Fibroblast of skin of left biceps (primary cell): ENCODE results near the gene TNFRSF17.
"Not testable (repeated sequence)": the region's sequence is repeated elsewhere in the genome, so short reads cannot be mapped to it uniquely, and the experiment has no call there.

ENCODE experiments used
- DNase-seq, 2 experiments: peaks; one replicate each; pipeline ENCODE4 v3.0.0-alpha.2; 2013; ENCODE audit warnings: low read depth in 2 of 2

TNFRSF17 gene

DNA sequence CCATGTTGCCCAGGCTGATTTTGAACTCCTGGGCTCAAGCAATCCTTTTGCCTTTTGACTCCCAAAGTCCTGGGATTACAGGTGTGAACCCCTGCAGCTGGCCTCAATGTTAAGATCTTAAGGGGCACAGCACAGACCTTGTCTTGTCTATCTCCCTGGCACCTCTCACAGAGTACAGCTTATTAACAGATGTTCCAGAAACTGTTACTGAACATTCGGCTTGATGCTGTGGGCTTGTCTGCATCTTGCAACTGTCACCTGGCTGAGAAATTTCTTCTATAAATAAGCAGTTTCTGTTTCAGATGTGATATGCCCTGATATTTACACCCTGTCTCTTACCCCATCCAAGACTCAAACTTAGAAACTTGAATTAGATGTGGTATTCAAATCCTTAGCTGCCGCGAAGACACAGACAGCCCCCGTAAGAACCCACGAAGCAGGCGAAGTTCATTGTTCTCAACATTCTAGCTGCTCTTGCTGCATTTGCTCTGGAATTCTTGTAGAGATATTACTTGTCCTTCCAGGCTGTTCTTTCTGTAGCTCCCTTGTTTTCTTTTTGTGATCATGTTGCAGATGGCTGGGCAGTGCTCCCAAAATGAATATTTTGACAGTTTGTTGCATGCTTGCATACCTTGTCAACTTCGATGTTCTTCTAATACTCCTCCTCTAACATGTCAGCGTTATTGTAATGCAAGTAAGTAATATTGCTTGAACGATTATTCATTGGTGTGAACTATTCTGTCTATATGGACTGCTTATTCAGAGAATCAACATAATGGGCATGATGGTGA lies at the start of gene TNFRSF17:
TNFRSF17 (plus strand) TSS at position 450 of the 791 bp plus-strand sequence; CDS start at position 565, 115 bp downstream.
- DNase-seq, result no peak

- peak; percentile 94 to 96 for DNase-seq
Measured at GRCh38 chr16:11915644-11916523, 49.1 kb upstream of the TNFRSF17 start, which contains the start of gene GSPT1. GSPT1 (minus strand) TSS chr16:11915956; CDS start chr16:11915720, 236 bp downstream.

- DNase-seq, result no peak
Measured at GRCh38 chr16:11916524-11917285, 48.3 kb upstream of the TNFRSF17 start.

GRCh38 chr16:11924046-11924445 lies 41.0 kb upstream of the TNFRSF17 start:
- DNase-seq, result not testable (repeated sequence)

- not testable (repeated sequence) for DNase-seq
Measured at GRCh38 chr16:11927350-11927749, 37.7 kb upstream of the TNFRSF17 start.

DNA sequence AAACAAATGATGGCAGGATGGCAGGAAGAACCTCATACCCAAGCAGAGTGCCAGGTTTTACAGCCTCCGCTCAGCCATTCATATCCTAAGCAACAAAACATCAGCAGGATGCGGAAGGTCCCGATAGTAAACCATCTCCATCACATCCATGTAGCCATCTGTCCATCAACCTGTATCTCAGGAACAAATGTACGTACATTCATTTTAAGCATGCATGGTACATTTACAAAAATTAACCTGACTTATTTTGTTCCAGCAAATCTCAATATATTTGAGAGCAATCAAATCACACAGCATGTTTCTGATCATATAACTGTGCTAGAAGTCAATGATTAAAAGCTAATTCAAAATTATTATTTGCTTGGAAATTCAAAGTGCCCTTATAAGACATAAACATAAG lies 23.1 kb upstream of the TNFRSF17 start, which contains the start of gene NPIPB2:
NPIPB2 (minus strand) TSS at position 101 of the 400 bp plus-strand sequence; CDS start at position 101, 0 bp downstream.
- DNase-seq, result not testable (repeated sequence)

DNA sequence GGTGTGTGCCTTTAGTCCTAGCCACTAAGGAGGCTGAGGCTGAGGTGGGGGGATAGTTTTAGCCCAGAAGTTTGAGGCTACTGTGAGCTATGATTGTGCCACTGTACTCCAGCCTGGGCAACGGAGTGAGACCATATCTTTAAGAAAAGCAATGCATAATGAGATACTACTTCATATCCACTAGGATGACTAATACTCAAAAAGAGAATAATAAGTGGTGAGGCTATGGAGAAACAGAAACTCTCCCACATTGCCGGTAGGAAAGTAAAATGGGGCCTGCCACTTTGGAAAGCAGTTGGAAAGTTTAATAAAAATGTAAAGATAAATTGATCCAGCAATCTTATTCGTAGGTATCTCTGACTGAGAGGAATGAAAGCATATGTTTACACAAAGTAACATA lies 18.6 kb upstream of the TNFRSF17 start:
- DNase-seq, result no peak

DNA sequence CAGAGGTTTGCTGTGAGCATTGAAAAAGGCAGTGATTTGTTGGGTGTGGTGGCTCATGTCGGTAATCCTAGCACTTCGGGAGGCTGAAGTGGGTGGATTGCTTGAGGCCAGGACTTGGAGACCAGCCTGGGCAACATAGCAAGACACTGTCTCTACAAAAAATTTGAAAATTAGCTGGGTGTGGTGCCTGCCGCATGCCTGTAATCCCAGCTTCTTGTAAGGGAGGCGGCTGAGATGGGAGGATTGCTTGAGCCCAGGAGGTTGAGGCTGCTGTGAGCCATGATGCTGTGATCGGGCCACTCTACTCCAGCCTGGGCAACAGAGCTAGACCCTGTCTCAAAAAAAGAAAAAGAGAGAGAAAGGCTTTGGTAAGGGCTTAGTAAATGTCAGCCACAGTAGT lies 16.2 kb upstream of the TNFRSF17 start:
- DNase-seq, result no peak

DNA sequence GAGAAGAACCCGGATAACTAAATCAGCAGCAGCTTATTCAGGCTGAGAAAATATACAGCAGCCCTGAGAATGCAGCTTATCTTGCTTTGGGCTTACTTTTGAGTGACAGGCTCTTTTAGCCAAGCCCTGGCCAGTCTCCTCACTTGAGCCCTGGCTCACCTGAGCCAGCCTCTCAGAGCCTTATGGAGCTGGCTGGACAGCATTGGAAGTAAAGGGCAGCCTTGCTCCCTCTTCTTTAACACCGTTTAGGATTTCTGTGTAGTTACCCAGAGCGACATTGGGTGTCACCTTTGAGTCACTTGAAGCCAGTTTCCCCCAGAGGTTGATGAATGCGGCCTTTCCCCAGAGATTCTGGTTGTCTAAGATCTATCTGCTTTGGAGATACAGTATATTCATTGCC lies 15.5 kb upstream of the TNFRSF17 start:
- peak; percentile 20 to 22 for DNase-seq

DNA sequence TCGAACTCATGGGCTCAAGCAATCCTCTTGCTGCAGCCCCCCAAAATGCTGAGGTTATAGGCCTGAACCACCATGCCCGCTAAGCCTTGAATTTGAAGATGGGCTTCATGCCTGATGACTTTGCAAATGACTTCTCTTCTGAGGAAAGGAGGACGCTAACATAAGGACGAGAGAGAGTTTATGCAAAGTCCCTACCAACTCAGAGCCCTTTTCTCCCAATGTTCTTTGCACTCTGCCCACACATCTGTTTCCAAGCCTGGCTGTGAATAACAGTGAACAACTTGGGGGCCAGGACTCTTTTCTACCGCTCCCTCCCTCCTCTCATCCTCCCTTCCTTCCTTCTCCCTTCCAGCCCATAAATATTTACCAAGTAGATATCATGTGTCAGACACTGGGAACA lies 14.6 kb upstream of the TNFRSF17 start:
- no peak for DNase-seq

DNA sequence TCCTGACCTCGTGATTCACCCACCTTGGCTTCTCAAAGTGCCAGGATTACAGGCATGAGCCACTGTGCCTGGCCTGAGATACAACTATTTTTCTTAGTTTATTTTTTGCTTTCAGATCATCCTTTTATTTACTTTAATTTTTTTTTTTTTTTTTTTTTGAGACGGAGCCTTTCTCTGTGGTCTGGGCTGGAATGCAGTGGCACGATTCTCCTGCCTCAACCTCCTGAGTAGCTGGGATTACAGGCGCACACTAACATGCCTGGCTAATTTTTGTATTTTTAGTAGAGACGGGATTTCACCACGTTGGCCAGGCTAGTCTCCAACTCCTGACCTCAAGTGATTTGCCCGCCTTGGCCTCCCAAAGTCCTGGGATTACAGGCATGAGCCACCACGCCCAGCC lies 11.4 kb upstream of the TNFRSF17 start:
- DNase-seq, result not testable (repeated sequence)

DNA sequence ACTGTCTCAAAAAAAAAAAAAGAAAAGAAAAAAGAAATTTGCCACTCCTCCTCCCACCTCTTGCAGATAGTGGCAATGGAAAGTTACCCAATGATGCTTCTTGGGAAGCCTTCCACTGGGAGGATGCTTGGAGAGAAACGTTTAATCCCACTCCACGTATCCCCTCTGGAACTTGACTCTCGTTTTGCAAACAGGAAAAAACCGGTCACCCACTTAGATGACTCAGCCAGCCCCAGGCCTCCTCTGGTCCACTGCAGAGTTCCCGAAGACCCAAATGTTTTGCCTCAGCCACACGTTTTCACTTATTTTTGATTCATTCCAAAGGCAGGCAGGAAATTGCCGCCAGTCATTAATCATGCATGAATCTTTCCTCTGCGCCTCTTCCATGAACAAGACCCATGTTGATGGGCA lies 9.3 kb upstream of the TNFRSF17 start:
- DNase-seq, result peak; percentile 94 to 96

GRCh38 chr16:11956558-11956957 lies 8.5 kb upstream of the TNFRSF17 start:
- DNase-seq, result no peak

- DNase-seq, result no peak
Measured at GRCh38 chr16:11957591-11958395, 7.2 kb upstream of the TNFRSF17 start.

DNA sequence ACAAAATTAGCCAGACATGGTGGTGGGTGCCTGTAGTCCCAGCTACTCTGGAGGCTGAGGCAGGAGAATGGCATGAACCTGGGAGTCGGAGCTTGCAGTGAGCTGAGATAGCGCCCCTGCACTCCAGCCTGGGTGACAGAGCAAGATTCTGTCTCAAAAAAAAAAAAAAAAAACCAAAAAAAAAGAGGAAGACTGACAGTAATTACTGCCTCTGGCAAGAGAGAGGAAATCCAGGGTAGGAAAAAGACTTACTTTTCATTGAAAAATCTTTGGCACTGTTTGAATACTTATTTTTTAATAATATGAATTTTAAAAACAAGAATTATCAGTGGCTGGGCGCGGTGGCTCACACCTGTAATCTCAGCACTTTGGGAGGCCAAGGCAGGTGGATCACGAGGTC lies 2.6 kb upstream of the TNFRSF17 start:
- not testable (repeated sequence) for DNase-seq

- not testable (repeated sequence) for DNase-seq
Measured at GRCh38 chr16:11962978-11963377, 2.0 kb upstream of the TNFRSF17 start.

DNA sequence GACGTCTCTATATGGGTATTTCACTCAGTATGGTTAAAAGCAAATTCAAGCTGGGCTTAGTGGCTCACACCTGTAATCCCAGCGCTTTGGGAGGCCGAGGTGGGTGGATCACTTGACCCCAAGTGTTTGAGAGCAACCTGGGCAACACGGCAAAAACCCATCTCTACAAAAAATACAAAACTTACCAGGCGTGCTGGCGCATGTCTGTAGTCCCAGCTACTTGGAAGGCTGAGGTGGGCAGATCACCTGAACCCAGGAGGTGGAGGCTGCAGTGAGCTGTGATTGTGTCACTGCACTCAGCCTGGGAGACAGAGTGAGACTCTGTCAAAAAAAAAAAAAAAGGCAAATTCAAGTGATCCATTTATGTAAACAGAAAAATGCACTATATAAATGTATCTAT lies 1.3 kb upstream of the TNFRSF17 start:
- DNase-seq, result no peak

DNA sequence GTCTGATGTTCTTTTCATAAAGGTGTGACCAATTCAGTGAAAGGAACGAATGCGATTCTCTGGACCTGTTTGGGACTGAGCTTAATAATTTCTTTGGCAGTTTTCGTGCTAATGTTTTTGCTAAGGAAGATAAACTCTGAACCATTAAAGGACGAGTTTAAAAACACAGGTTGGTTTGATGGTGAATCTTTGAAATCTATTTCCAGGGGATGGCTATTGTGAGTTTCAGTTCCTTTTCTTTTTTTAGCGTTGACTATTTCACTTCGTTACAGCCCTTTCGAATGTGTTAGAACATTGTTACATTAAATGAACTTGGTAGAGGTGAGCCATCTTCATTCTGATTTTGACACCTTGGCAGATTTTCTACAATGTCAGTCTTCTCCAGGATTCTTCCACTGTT lies 1.2 kb downstream of the TNFRSF17 start:
- no peak for DNase-seq

DNA sequence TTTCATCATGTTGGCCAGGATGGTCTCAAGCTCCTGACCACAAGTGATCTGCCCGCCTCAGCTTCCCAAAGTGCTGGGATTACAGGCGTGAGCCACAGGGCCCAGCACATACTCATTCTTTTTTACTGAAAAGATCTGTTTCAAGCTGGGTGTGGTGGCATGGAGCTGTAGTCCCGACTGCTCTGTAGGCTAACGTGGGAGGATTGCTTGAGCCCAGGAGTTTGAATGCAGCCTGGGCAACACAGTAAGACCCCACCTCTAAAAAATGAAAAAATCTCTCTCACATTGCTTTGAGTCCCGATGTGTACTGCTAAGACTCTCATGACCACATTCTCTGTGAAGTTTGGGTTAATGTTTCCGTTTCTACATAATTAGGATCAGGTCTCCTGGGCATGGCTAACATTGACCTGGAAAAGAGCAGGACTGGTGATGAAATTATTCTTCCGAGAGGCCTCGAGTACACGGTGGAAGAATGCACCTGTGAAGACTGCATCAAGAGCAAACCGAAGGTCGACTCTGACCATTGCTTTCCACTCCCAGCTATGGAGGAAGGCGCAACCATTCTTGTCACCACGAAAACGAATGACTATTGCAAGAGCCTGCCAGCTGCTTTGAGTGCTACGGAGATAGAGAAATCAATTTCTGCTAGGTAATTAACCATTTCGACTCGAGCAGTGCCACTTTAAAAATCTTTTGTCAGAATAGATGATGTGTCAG lies 2.3 kb downstream of the TNFRSF17 start:
- DNase-seq, result no peak

DNA sequence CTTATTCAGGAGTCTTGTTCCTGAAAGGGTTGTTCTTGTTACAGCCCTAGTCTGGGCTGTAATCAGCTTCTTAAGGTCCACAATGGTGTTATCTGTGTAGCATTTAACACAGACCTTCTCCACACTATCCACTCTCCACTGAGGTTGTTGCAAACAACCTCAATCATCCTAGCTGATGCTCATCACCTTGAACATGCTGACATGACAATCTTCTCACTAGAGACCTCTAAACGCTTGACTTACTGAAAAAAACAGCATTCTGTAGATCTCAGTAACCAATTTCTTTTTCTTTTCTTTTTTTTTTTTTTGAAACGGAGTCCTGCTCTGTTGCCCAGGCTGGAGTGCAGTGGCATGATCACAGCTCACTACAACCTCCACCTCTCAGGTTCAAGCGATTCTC lies 3.6 kb downstream of the TNFRSF17 start:
- no peak for DNase-seq
